DND-41 (cell line): ENCODE measurements around the gene MLYCD.

Source experiments
- ATAC-seq: fragments of 200-7000 bp; cut with Tn5 transposase; 3 replicates; pipeline ENCODE4 v1.9.1; 2021; ENCODE audit warnings: low read depth; ENCODE audit not compliant: insufficient read depth
- DNase-seq: peaks from one replicate; pipeline ENCODE4 v3.0.0-alpha.2; 2020
- H2AFZ ChIP-seq: 2 replicates; pipeline ENCODE4 v1.6.0; 2012; ENCODE audit warnings: low read depth, low read length
- H3K27ac ChIP-seq: 2 replicates; pipeline ENCODE4 v1.5.1; 2012; ENCODE audit warnings: low read length, inconsistent platforms
- H3K27me3 ChIP-seq: fragments of 200-600 bp; sonication (generic); 2 replicates; pipeline ENCODE4 v1.6.0; 2012; ENCODE audit warnings: low read length, mild to moderate bottlenecking, inconsistent platforms; ENCODE audit not compliant: insufficient read depth, poor library complexity
- H3K36me3 ChIP-seq: 2 replicates; pipeline ENCODE4 v1.5.1; 2012; ENCODE audit warnings: low read length, inconsistent platforms; ENCODE audit not compliant: insufficient read depth
- H3K4me1 ChIP-seq: 2 replicates; pipeline ENCODE4 v1.5.1; 2012; ENCODE audit warnings: mild to moderate bottlenecking, low read length; ENCODE audit not compliant: insufficient read depth
- H3K4me2 ChIP-seq: 2 replicates; pipeline ENCODE4 v1.6.0; 2012; ENCODE audit warnings: mild to moderate bottlenecking, moderate library complexity, low read length, inconsistent platforms; ENCODE audit not compliant: insufficient read depth
- H3K4me3 ChIP-seq, 2 experiments: fragments of 200-600 bp in 1 of 2; shearing (Covaris generic) in 1 of 2; 2 replicates each; pipeline ENCODE4 v1.5.1; 2012 to 2016; ENCODE audit warnings: inconsistent platforms in 2 of 2, low read length in 2 of 2, mild to moderate bottlenecking in 2 of 2, low read depth in 1 of 2, moderate library complexity in 1 of 2
- H3K79me2 ChIP-seq: 2 replicates; pipeline ENCODE4 v1.6.0; 2012; ENCODE audit warnings: low read length, inconsistent platforms; ENCODE audit not compliant: insufficient read depth
- H3K9ac ChIP-seq: 2 replicates; pipeline ENCODE4 v1.6.0; 2012; ENCODE audit warnings: low read depth, mild to moderate bottlenecking, inconsistent platforms, low read length, moderate library complexity
- H3K9me3 ChIP-seq: 2 replicates; pipeline ENCODE4 v1.5.1; 2012; ENCODE audit warnings: low read length, moderate library complexity, mild to moderate bottlenecking, inconsistent platforms; ENCODE audit not compliant: insufficient read depth, severe bottlenecking
- H4K20me1 ChIP-seq: 2 replicates; pipeline ENCODE4 v1.6.0; 2012; ENCODE audit warnings: low read length; ENCODE audit not compliant: insufficient read depth
- EZH2 ChIP-seq: IDR thresholded peaks from 3 replicates; pipeline ENCODE4 v1.6.1; 2012; ENCODE audit warnings: borderline replicate concordance, low read depth, mild to moderate bottlenecking, moderate library complexity, low read length, inconsistent platforms; ENCODE audit not compliant: severe bottlenecking
- TF ChIP-seq, protein P1 (sequence below): IDR thresholded peaks from 2 replicates; pipeline ENCODE4 v1.5.1; 2012; ENCODE audit warnings: borderline replicate concordance, low read length, moderate library complexity, mild to moderate bottlenecking; ENCODE audit not compliant: poor library complexity, severe bottlenecking; ENCODE audit errors: extremely low read depth

The MLYCD gene

GRCh38 chr16:83935858-83936255, 36.9 kb downstream of the MLYCD start:
- no peaks in the 10 kb centered on the region for H3K9me3 ChIP-seq
- no peaks in the 10 kb centered on the region for H3K79me2 ChIP-seq
- H3K36me3 ChIP-seq: no peaks in the 10 kb centered on the region
- H3K4me2 ChIP-seq: no peak overlapping the region
- no peak overlapping the region for H2AFZ ChIP-seq
- ATAC-seq: no peak
- H3K27ac ChIP-seq: no peak overlapping the region
- no peaks in the 10 kb centered on the region for H4K20me1 ChIP-seq
- TF ChIP-seq, protein P1, sequence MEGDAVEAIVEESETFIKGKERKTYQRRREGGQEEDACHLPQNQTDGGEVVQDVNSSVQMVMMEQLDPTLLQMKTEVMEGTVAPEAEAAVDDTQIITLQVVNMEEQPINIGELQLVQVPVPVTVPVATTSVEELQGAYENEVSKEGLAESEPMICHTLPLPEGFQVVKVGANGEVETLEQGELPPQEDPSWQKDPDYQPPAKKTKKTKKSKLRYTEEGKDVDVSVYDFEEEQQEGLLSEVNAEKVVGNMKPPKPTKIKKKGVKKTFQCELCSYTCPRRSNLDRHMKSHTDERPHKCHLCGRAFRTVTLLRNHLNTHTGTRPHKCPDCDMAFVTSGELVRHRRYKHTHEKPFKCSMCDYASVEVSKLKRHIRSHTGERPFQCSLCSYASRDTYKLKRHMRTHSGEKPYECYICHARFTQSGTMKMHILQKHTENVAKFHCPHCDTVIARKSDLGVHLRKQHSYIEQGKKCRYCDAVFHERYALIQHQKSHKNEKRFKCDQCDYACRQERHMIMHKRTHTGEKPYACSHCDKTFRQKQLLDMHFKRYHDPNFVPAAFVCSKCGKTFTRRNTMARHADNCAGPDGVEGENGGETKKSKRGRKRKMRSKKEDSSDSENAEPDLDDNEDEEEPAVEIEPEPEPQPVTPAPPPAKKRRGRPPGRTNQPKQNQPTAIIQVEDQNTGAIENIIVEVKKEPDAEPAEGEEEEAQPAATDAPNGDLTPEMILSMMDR: no peak
- DNase-seq: no peak
- H3K4me1 ChIP-seq: no peaks in the 10 kb centered on the region
- H3K9ac ChIP-seq: no peak overlapping the region
- no peaks in the 10 kb centered on the region for H3K27me3 ChIP-seq
- no peak overlapping the region for H3K4me3 ChIP-seq

DNA sequence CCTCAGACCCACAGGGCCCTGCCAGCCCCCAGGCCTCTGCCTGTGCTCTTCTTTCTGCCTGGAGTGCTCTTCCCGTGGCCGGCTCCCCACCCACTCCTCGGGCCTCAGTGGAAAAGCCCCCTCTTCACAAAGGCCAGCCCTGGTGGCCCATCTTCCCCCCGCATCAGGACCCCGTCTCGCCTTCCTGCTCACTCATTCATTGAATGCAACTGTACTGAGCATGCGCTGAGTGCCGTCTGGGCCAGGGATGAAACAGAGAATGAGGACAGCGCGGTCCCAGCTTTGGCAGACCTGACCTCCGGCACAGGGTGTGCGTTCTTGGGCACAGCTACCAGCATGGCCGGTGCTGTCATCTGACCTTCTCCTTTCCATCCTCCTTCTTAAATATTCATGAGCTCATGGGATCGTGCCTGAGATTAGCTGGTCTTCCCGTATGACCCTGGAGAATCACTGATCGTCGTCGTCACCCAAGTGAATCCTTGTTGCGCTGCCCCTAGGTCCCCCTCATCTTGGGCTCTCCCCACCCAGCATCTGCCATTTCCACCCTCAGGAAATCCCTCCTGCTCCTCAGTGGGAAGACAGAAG, 37.8 kb downstream of the MLYCD start:
- H4K20me1 ChIP-seq: no peaks in the 10 kb centered on the region
- H3K9ac ChIP-seq: no peak overlapping the region
- DNase-seq: no peak
- H2AFZ ChIP-seq: no peak overlapping the region
- no peaks in the 10 kb centered on the region for H3K27me3 ChIP-seq
- no peaks in the 10 kb centered on the region for H3K9me3 ChIP-seq
- H3K27ac ChIP-seq: no peak overlapping the region
- no peaks in the 10 kb centered on the region for H3K79me2 ChIP-seq
- no peak for ATAC-seq
- H3K4me1 ChIP-seq: no peaks in the 10 kb centered on the region
- H3K4me2 ChIP-seq: no peak overlapping the region
- no peak for TF ChIP-seq EZH2
- TF ChIP-seq, protein P1: no peak
- no peak overlapping the region for H3K4me3 ChIP-seq
- no peaks in the 10 kb centered on the region for H3K36me3 ChIP-seq

- ATAC-seq: no peak
- no peak for TF ChIP-seq EZH2
- TF ChIP-seq, protein P1: no peak
- H3K79me2 ChIP-seq: no peaks in the 10 kb centered on the region
- H2AFZ ChIP-seq: no peak overlapping the region
- no peak overlapping the region for H3K4me3 ChIP-seq
- H3K36me3 ChIP-seq: no peaks in the 10 kb centered on the region
- H3K9ac ChIP-seq: no peak overlapping the region
- no peak overlapping the region for H3K4me2 ChIP-seq
- no peak overlapping the region for H3K27ac ChIP-seq
- no peak for DNase-seq
- no peaks in the 10 kb centered on the region for H3K4me1 ChIP-seq
- no peaks in the 10 kb centered on the region for H3K27me3 ChIP-seq
- H4K20me1 ChIP-seq: no peaks in the 10 kb centered on the region
- no peaks in the 10 kb centered on the region for H3K9me3 ChIP-seq
Measured at GRCh38 chr16:83937267-83937666, 38.4 kb downstream of the MLYCD start.
